Spleen (tissue), 7 donors: ENCODE data around the gene FLOT1.

ENCODE experiments used
- POLR2A ChIP-seq, 3 donors: fragments of 450-650 bp; IDR thresholded peaks; one replicate each; pipeline ENCODE4 v1.5.1; 2017; ENCODE audit warnings: antibody characterized with exemption in 3 of 3, mild to moderate bottlenecking in 1 of 3
- POLR2AphosphoS5 ChIP-seq, 3 donors: sonication (generic); formaldehyde crosslinking; IDR thresholded peaks; one replicate each; pipeline ENCODE4 v1.5.1; 2017; ENCODE audit warnings: antibody characterized with exemption in 3 of 3
- TF ChIP-seq, protein P1 (sequence below), 11 experiments: fragments of 200-600 bp in 7 of 11; fragments of 450-650 bp in 4 of 11; sonication (generic) in 4 of 11; IDR thresholded peaks in 8 of 11; conservative IDR thresholded peaks in 3 of 11; 1 replicate in 7 of 11; 2 replicates in 4 of 11; pipeline versions ENCODE4 v1.4.0 to v1.8.0; 2016 to 2021; ENCODE audit warnings: antibody characterized with exemption in 11 of 11, inconsistent platforms in 4 of 11, mild to moderate bottlenecking in 1 of 11
- donor health status: DM: no; HTN: no; CAD: no; lungs with moderate emphysema.
- donor health status: DM: no; HTN: no; CAD: no.
- donor health status: DM: no; HTN: no; CAD: no.

DNA sequence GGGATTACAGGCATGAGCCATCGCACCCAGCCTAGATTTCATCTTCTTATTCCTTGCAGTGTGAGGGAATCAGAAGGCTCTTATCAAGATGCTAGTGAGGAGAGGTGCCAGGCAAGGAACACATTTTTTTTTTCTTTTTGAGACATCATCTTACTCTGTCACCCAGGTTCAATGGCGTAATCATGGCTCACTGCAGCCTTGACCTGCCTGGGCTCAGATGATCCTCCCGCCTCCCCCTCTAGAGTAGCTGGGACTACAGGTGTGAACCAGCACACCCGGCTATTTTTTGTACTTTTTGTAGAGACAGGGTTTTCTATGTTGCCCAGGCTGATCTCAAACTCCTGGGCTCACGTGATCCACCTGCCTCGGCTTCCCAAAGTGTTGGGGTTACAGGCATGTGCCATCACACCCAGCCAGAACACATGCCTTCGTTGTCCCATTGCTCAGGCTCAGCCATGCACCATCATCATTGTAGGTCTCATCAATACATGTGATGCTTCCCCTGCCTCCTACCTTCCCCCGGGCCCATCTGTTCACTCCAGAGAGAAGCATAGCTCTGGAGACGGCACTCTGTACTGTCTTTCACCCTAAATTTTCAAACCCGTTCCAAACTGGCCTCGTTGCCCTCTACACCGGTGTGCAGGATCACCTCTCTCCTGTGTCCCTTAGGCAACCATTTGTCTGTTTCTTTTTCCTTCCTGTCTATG, 10.1 kb downstream of the FLOT1 start:
- TF ChIP-seq, protein P1, sequence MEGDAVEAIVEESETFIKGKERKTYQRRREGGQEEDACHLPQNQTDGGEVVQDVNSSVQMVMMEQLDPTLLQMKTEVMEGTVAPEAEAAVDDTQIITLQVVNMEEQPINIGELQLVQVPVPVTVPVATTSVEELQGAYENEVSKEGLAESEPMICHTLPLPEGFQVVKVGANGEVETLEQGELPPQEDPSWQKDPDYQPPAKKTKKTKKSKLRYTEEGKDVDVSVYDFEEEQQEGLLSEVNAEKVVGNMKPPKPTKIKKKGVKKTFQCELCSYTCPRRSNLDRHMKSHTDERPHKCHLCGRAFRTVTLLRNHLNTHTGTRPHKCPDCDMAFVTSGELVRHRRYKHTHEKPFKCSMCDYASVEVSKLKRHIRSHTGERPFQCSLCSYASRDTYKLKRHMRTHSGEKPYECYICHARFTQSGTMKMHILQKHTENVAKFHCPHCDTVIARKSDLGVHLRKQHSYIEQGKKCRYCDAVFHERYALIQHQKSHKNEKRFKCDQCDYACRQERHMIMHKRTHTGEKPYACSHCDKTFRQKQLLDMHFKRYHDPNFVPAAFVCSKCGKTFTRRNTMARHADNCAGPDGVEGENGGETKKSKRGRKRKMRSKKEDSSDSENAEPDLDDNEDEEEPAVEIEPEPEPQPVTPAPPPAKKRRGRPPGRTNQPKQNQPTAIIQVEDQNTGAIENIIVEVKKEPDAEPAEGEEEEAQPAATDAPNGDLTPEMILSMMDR (IDR thresholded peaks at IDR 0.05 in 8 of 11, conservative IDR thresholded peaks at IDR 0.05 in 3 of 11) = no peak
- TF ChIP-seq POLR2A (IDR thresholded peaks at IDR 0.05) (no peak), POLR2AphosphoS5 (IDR thresholded peaks at IDR 0.05) (no peak)
